IMR-90 (cell line): ENCODE data around the gene MYADM.

Source experiments
- CHD1 ChIP-seq: IDR thresholded peaks from 2 replicates; pipeline ENCODE4 v1.6.1; 2012; ENCODE audit warnings: low read depth, low read length, improper control_type of control experiment
- ELK1 ChIP-seq: fragments of 150-350 bp; IDR thresholded peaks from 2 replicates; pipeline ENCODE4 v1.6.1; 2016; ENCODE audit warnings: low read depth, mild to moderate bottlenecking, low read length, moderate library complexity, borderline replicate concordance
- MAFK ChIP-seq: IDR thresholded peaks from 2 replicates; pipeline ENCODE4 v1.6.1; 2012; ENCODE audit warnings: low read depth, low read length, improper control_type of control experiment
- MXI1 ChIP-seq: IDR thresholded peaks from 2 replicates; pipeline ENCODE4 v1.6.1; 2012; ENCODE audit warnings: low read depth, mild to moderate bottlenecking, low read length, moderate library complexity, borderline replicate concordance
- NFE2L2 ChIP-seq: fragments of 150-350 bp; IDR thresholded peaks from 2 replicates; pipeline ENCODE4 v1.6.1; 2016; ENCODE audit warnings: low read depth, mild to moderate bottlenecking, low read length
- POLR2A ChIP-seq: IDR thresholded peaks from 2 replicates; pipeline ENCODE4 v1.6.1; 2012; ENCODE audit warnings: mild to moderate bottlenecking, low read depth, low read length
- RAD21 ChIP-seq: IDR thresholded peaks from 2 replicates; pipeline ENCODE4 v1.6.1; 2012; ENCODE audit warnings: low read length, improper control_type of control experiment
- RCOR1 ChIP-seq: IDR thresholded peaks from 2 replicates; pipeline ENCODE4 v1.6.1; 2012; ENCODE audit warnings: mild to moderate bottlenecking, low read length, improper control_type of control experiment; ENCODE audit not compliant: insufficient replicate concordance
- SMC3 ChIP-seq: fragments of 150-350 bp; IDR thresholded peaks from 2 replicates; pipeline ENCODE4 v1.6.1; 2016; ENCODE audit warnings: low read depth, mild to moderate bottlenecking, antibody characterized with exemption, low read length, moderate library complexity
- USF2 ChIP-seq: fragments of 150-350 bp; IDR thresholded peaks from 2 replicates; pipeline ENCODE4 v1.6.1; 2017; ENCODE audit warnings: mild to moderate bottlenecking, antibody characterized with exemption, low read length, low read depth
- TF ChIP-seq, protein P1 (sequence below): conservative IDR thresholded peaks from 2 replicates; pipeline ENCODE4 v1.5.1; 2012; ENCODE audit warnings: mild to moderate bottlenecking, low read depth, low read length, improper control_type of control experiment

- TF ChIP-seq POLR2A (no peak), RCOR1 (no peak), USF2 (no peak), SMC3 (no peak), NFE2L2 (no peak), RAD21 (no peak), MAFK (no peak), CHD1 (no peak), MXI1 (no peak), ELK1 (no peak)
- TF ChIP-seq, protein P1, sequence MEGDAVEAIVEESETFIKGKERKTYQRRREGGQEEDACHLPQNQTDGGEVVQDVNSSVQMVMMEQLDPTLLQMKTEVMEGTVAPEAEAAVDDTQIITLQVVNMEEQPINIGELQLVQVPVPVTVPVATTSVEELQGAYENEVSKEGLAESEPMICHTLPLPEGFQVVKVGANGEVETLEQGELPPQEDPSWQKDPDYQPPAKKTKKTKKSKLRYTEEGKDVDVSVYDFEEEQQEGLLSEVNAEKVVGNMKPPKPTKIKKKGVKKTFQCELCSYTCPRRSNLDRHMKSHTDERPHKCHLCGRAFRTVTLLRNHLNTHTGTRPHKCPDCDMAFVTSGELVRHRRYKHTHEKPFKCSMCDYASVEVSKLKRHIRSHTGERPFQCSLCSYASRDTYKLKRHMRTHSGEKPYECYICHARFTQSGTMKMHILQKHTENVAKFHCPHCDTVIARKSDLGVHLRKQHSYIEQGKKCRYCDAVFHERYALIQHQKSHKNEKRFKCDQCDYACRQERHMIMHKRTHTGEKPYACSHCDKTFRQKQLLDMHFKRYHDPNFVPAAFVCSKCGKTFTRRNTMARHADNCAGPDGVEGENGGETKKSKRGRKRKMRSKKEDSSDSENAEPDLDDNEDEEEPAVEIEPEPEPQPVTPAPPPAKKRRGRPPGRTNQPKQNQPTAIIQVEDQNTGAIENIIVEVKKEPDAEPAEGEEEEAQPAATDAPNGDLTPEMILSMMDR, result no peak
Observed at GRCh38 chr19:53844849-53845246, 22.8 kb upstream of the MYADM start.
